MCF 10A (cell line): ENCODE results near the gene ASPN. TPM values are rescaled to one million over a fixed set of nuclear protein-coding genes. Genes with fewer than 3 reads are reported as not detected.

ENCODE experiments used
- BruUV-seq: library from RNA; stranded (reverse); fragments of 400-500 nt; replicated peaks from 2 replicates; lab custom pipeline; 2021; lab: Mats Ljungman, UMichigan
- CTCF ChIA-PET: fragments of 300-600 bp; sonication (Branson Sonifier 250); formaldehyde crosslinking; extraction: SDS; loops from one replicate; lab custom pipeline; 2021; ENCODE audit warnings: antibody characterized with exemption, inconsistent platforms; lab: Yijun Ruan, JAX
- POLR2A ChIA-PET: fragments of 300-600, 350-650 bp; sonication (Branson Sonifier 250); formaldehyde crosslinking; extraction: SDS; loops from one replicate; lab custom pipeline; 2020; ENCODE audit warnings: antibody characterized with exemption, inconsistent platforms; lab: Yijun Ruan, JAX
- DNase-seq: peaks from one replicate; pipeline ENCODE4 v3.0.0-alpha.2; 2018; ENCODE audit not compliant: unreplicated experiment
- H3K27ac Mint-ChIP-seq: one replicate; pipeline ENCODE4 v1.8.0; 2022; ENCODE audit warnings: mild to moderate bottlenecking, low read depth, mixed read lengths; ENCODE audit not compliant: unreplicated experiment
- H3K27me3 Mint-ChIP-seq: one replicate; pipeline ENCODE4 v1.8.0; 2022; ENCODE audit warnings: mixed read lengths; ENCODE audit not compliant: insufficient read depth, unreplicated experiment
- H3K36me3 Mint-ChIP-seq: one replicate; pipeline ENCODE4 v1.8.0; 2022; ENCODE audit warnings: mild to moderate bottlenecking, moderate library complexity, mixed read lengths; ENCODE audit not compliant: insufficient read depth, unreplicated experiment
- H3K4me1 Mint-ChIP-seq: one replicate; pipeline ENCODE4 v1.8.0; 2022; ENCODE audit warnings: mixed read lengths; ENCODE audit not compliant: insufficient read depth, unreplicated experiment
- H3K4me3 Mint-ChIP-seq: one replicate; pipeline ENCODE4 v1.8.0; 2022; ENCODE audit warnings: mild to moderate bottlenecking, moderate library complexity, mixed read lengths; ENCODE audit not compliant: unreplicated experiment
- H3K9me3 Mint-ChIP-seq: one replicate; pipeline ENCODE4 v1.8.0; 2022; ENCODE audit warnings: mixed read lengths; ENCODE audit not compliant: unreplicated experiment
- CTCF ChIP-seq: fragments of 200-600 bp; IDR thresholded peaks from one replicate; pipeline ENCODE4 v1.8.0; 2022; ENCODE audit warnings: antibody characterized with exemption, mild to moderate bottlenecking; ENCODE audit not compliant: unreplicated experiment
- intact Hi-C: fragments of 100-400 bp; cut with micrococcal nuclease; formaldehyde crosslinking; loops from 2 replicates; pipeline ENCODE4 v1.14.1; 2022
- total RNA-seq: library from RNA; stranded (reverse); gene quantifications from 2 replicates; pipeline ENCODE4 v1.2.3, GENCODE V29; 2022

ASPN gene
- total RNA-seq, 1 experiment from 2014 or later = 0.12 TPM

- TF ChIP-seq CTCF = peak; percentile 47
- no peaks in the 10 kb centered on the region for H3K27me3 Mint-ChIP-seq
- H3K36me3 Mint-ChIP-seq = peaks cover 18% of the 10 kb centered on the region
- H3K4me3 Mint-ChIP-seq = peak overlapping the region; percentile 8
- POLR2A ChIA-PET = interaction anchor here (0.9 to 6.3 kb wide), 8 partner anchors 8 to 175 kb away, joined by 3 to 64 read pairs (median 4); partner anchors contain the start of genes ASPN, CENPP and NOL8
- DNase-seq = peak; percentile 68
- H3K27ac Mint-ChIP-seq = peak overlapping the region; percentile 57
- H3K9me3 Mint-ChIP-seq = no peaks in the 10 kb centered on the region
- BruUV-seq = no TSS peak
- peaks cover 28% of the 10 kb centered on the region for H3K4me1 Mint-ChIP-seq
- intact Hi-C loops = loop anchor here (1.0 to 10.0 kb wide), 2 partner anchors 132 to 293 kb away; no protein-coding TSS in a partner anchor
- CTCF ChIA-PET = interaction anchor here (0.8 to 2.7 kb wide), 8 partner anchors 8 to 116 kb away, joined by 3 to 5 read pairs (median 3); no protein-coding TSS in a partner anchor
Observed at GRCh38 chr9:92501671-92502393, 19.5 kb upstream of the ASPN start.

DNA sequence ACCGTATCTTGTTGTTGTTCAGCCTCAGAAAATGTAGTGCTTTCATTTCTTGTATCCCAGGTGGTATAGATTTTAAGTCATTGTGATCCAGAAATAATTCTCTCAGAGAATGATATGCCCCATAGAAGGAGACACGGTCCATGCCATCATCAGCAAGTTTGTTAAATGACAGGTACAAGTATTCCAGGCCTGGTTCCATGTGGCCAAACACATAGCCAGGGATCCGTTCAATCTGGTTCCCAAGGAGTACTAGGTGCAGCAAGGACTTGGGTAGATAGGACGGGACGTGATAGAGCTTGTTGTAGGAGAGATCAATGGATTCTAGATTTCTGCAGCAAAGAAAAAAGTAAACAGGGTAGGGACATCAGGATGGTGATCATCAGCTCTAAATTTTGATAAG lies 18.4 kb upstream of the ASPN start:
- no peak overlapping the region for H3K4me3 Mint-ChIP-seq
- DNase-seq = no peak
- H3K4me1 Mint-ChIP-seq = peaks cover 21% of the 10 kb centered on the region
- H3K27ac Mint-ChIP-seq = no peak overlapping the region
- intact Hi-C loops = loop anchor here (10.0 kb wide), 1 partner anchor 294 kb away; no protein-coding TSS in a partner anchor
- ChIA-PET CTCF (interaction anchor here (0.6 to 1.3 kb wide), 5 partner anchors 32 to 1676 kb away, joined by 3 to 4 read pairs (median 3); no protein-coding TSS in a partner anchor), POLR2A (interaction anchor here (0.8 to 4.9 kb wide), 4 partner anchors 9 to 114 kb away, joined by 3 to 26 read pairs (median 3); partner anchors contain the start of gene ASPN)
- no peaks in the 10 kb centered on the region for H3K27me3 Mint-ChIP-seq
- H3K9me3 Mint-ChIP-seq = no peaks in the 10 kb centered on the region
- peaks cover 19% of the 10 kb centered on the region for H3K36me3 Mint-ChIP-seq
- no peak for TF ChIP-seq CTCF
- no TSS peak for BruUV-seq

GRCh38 chr9:92499701-92500100 lies 17.4 kb upstream of the ASPN start:
- intact Hi-C loops = loop anchor here (10.0 kb wide), 1 partner anchor 295 kb away; no protein-coding TSS in a partner anchor
- BruUV-seq = no TSS peak
- H3K9me3 Mint-ChIP-seq = no peaks in the 10 kb centered on the region
- no peak overlapping the region for H3K27ac Mint-ChIP-seq
- H3K4me1 Mint-ChIP-seq = peaks cover 21% of the 10 kb centered on the region
- ChIA-PET CTCF (interaction anchor here (0.8 kb wide), 1 partner anchor 21 kb away, joined by 6 read pairs; no protein-coding TSS in a partner anchor), POLR2A (interaction anchor here (0.7 to 4.9 kb wide), 4 partner anchors 18 to 102 kb away, joined by 3 to 26 read pairs (median 4); partner anchors contain the start of gene ASPN)
- no peaks in the 10 kb centered on the region for H3K27me3 Mint-ChIP-seq
- H3K4me3 Mint-ChIP-seq = no peak overlapping the region
- no peak for DNase-seq
- TF ChIP-seq CTCF = no peak
- H3K36me3 Mint-ChIP-seq = peaks cover 19% of the 10 kb centered on the region
